ENCODE measurements around the gene SLC22A4. TPM values are rescaled to one million over a fixed set of nuclear protein-coding genes. Genes with fewer than 3 reads are reported as not detected.

Gene SLC22A4
- total and polyA plus RNA-seq, 2 experiments from 2014 or later, result 0.27 to 0.32 TPM

- H3K4me1 ChIP-seq (ENCODE audit: low read depth), result no peaks in the 10 kb centered on the region
- DNase-seq (ENCODE audit: low read depth in 1 of 2, low spot score in 1 of 2), result no peak
- H3K9me3 ChIP-seq (ENCODE audit: low read depth), result no peaks in the 10 kb centered on the region
- TF ChIP-seq CTCF (IDR thresholded peaks at IDR 0.05; ENCODE audit: low read depth, low read length), result peak; percentile 21
- H3K27me3 ChIP-seq, result no peaks in the 10 kb centered on the region
- no peak overlapping the region for H3K27ac ChIP-seq
- no peak overlapping the region for H3K4me3 ChIP-seq
- no peaks in the 10 kb centered on the region for H3K36me3 ChIP-seq
Observed at GRCh38 chr5:132271251-132272246, 22.6 kb upstream of the SLC22A4 start.

- no peak overlapping the region for H3K27ac ChIP-seq
- H3K9me3 ChIP-seq (ENCODE audit: low read depth), result no peaks in the 10 kb centered on the region
- no peak overlapping the region for H3K4me3 ChIP-seq
- no peaks in the 10 kb centered on the region for H3K36me3 ChIP-seq
- peak; percentile 87 for TF ChIP-seq CTCF (IDR thresholded peaks at IDR 0.05; ENCODE audit: low read depth, low read length)
- DNase-seq (ENCODE audit: low read depth in 1 of 2, low spot score in 1 of 2), result peak; percentile 66 to 70
- no peaks in the 10 kb centered on the region for H3K4me1 ChIP-seq (ENCODE audit: low read depth)
- H3K27me3 ChIP-seq, result no peaks in the 10 kb centered on the region
Observed at GRCh38 chr5:132272311-132273210, 21.6 kb upstream of the SLC22A4 start.

- no peaks in the 10 kb centered on the region for H3K36me3 ChIP-seq
- H3K9me3 ChIP-seq (ENCODE audit: low read depth), result no peaks in the 10 kb centered on the region
- no peak overlapping the region for H3K4me3 ChIP-seq
- no peak for DNase-seq (ENCODE audit: low read depth in 1 of 2, low spot score in 1 of 2)
- no peak overlapping the region for H3K27ac ChIP-seq
- TF ChIP-seq CTCF (IDR thresholded peaks at IDR 0.05; ENCODE audit: low read depth, low read length), result no peak
- H3K27me3 ChIP-seq, result no peaks in the 10 kb centered on the region
- peaks cover 8% of the 10 kb centered on the region for H3K4me1 ChIP-seq (ENCODE audit: low read depth)
Observed at GRCh38 chr5:132273631-132274030, 20.6 kb upstream of the SLC22A4 start.

GRCh38 chr5:132274050-132274792 lies 20.0 kb upstream of the SLC22A4 start:
- no peak for DNase-seq (ENCODE audit: low read depth in 1 of 2, low spot score in 1 of 2)

More at GRCh38 chr5:132274050-132274792, 20.0 kb upstream of the SLC22A4 start:
- TF ChIP-seq CTCF (IDR thresholded peaks at IDR 0.05; ENCODE audit: low read depth, low read length), result no peak
- no peak overlapping the region for H3K4me3 ChIP-seq
- no peaks in the 10 kb centered on the region for H3K27me3 ChIP-seq
- no peak overlapping the region for H3K27ac ChIP-seq
- H3K4me1 ChIP-seq (ENCODE audit: low read depth), result peaks cover 8% of the 10 kb centered on the region
- no peaks in the 10 kb centered on the region for H3K36me3 ChIP-seq
- H3K9me3 ChIP-seq (ENCODE audit: low read depth), result no peaks in the 10 kb centered on the region
